Stimulated activated CD8-positive, alpha-beta memory T cell treated with anti-CD3 and anti-CD28 coated beads, Interleukin-4, amount 100 ng/mL, for 24 hours (primary cell): Measurements from ENCODE around the gene MEST.
"Not testable (repeated sequence)": the region's sequence is repeated elsewhere in the genome, so short reads cannot be mapped to it uniquely, and the experiment has no call there.

Experiments
- DNase-seq: peaks from one replicate; pipeline ENCODE4 v3.0.0-alpha.2; 2020; ENCODE audit warnings: low read depth

The MEST gene

DNA sequence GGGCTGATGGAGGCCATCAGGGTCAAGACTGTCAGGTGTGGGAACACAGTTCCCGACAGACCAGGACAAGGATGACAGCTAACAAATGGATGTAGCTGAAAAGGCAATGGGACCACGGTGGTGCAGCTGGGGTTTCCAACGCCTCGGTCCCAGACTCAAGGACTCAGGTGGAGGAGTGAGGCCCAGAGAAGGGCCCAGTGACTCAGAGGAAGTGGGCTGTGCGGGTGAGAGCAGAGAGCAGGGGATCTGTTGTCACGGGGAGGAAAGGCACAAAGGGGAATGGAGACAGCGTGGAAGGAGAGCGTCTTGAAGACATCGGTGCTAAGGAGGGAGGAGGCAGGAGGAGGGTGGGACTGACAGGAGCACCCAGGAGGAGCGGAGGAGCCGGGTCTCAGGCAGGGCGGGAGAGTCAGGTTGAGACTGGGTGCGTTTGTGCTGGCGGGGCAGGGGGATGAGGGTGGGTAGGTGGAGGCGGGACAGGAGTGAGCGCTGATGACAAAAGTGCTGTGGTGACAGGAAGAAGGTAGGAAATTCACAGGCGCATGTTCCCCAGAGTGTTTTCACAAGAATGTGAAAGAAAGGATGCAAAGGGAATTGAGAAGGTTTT, 31.7 kb downstream of the MEST start:
- not testable (repeated sequence) for DNase-seq

DNA sequence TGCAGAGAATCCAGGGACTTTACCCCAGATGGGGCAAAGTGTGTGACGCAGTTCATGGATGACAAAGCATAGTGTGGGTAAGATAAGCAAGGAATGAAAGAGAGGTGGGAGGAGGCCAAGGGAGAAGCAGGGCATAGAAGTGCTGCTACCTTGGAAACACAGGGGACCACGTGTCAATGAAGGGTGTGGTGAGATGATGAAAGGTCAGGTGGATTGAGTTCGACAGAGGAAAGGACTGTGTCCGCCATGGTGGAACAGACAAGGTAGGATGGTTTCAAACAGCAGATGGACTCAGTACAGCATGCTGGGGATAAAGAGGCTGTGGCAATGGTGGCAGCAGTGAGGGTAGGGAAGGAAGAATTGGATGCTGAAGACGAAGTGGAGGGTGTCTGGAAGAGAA, 32.7 kb downstream of the MEST start:
- DNase-seq, result no peak

GRCh38 chr7:130527752-130528355, 36.0 kb downstream of the MEST start:
- DNase-seq, result not testable (repeated sequence)

- DNase-seq, result no peak
Measured at GRCh38 chr7:130529417-130529816, 37.5 kb downstream of the MEST start.

GRCh38 chr7:130537894-130538293, 46.0 kb downstream of the MEST start:
- DNase-seq, result not testable (repeated sequence)

DNA sequence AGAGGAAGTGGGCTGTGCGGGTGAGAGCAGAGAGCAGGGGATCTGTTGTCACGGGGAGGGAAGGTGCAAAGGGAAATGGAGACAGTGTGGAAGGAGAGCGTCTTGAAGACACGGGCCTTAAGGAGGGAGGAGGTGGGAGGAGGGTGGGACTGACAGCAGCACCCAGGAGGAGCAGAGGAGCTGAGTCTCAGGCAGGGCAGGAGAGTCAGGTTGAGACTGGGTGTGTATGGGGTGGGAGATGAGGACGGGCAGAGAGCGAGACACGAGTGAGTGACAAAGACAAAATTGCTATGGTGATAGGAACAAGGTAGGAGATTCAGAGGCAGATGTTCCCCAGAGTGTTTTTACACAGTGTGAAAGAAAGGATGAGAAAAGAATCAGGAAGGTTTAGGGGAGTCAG, 49.4 kb downstream of the MEST start:
- not testable (repeated sequence) for DNase-seq

DNA sequence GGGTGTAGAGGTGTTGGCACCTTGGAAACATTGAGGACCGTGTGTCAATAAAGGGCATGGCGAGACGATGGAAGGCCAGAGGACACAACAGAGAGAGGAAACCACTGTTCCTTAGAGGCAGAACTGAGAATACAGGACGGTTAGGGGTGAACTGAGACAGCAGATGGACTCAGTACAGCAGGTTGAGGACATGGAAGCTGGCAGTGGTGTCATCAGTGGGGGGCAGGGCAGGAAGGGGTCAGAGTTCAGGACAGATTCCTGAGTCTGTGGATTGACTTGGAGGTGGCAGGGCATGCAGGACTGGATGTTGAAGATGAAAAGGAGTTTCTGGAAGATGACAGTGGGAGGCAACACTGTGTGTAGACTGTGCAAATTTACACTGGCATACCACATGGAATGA, 50.4 kb downstream of the MEST start:
- DNase-seq, result not testable (repeated sequence)

GRCh38 chr7:130543487-130544010, 51.7 kb downstream of the MEST start:
- DNase-seq, result no peak

DNA sequence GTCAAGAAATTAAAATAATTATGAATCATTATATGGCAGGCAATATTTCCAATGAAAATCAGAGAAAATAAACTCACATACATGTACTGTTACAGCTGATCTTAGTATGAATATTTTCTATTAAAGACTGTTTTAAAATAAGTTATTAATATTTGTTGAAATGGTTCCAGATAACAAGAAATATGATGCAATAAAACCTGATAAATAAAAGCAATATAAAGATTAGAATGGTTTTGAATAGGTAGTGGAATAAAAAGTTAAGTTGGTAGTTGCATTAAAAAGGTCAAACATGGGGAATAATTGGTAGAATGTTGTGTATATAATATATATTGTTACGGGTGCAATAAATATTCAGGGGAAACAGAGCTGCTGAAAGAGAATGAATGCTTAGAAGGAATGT, 52.5 kb downstream of the MEST start:
- DNase-seq, result no peak

DNA sequence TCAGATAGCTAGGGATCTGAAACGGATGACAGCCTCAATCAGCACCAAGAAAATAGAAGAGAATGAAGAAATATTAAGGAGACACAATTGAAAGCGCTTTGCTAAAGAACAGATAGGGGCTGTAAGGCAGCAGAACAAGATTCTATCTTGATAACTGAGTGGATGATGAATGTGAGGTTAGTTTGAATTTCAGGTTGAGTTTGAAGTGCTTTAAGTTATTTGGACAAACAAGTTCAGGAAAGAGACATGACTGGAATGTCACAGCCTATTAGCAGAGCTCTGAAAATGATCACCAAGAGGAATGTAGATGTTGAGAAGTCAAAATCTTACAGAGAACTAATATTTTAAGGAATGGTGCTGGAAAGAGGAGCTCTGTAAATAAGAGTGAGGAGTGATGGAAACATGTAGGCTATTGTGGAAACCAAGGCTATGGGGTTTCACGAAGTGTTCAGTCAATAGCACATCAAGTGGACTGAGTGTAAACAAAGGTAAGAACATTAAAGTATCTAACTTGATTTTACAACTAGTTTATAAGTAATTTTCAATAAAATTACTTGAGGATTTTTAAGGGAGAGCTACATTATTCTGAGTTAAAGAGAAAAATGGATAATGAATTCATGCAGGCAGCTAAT, 61.6 kb downstream of the MEST start:
- DNase-seq, result no peak

- no peak for DNase-seq
Measured at GRCh38 chr7:130554481-130554880, 62.6 kb downstream of the MEST start.
